Liver (tissue), 9 donors: ENCODE results near the gene SETD1B. TPM values are rescaled to one million over a fixed set of nuclear protein-coding genes. Genes with fewer than 3 reads are reported as not detected.

Source experiments
- DNase-seq: peaks from one replicate; pipeline ENCODE4 v3.0.0-alpha.2; 2017; ENCODE audit warnings: low spot score
- H3K27ac ChIP-seq, 2 donors: one replicate each; pipeline ENCODE4 v1.7.0; 2013; ENCODE audit warnings: inconsistent platforms in 2 of 2, low read length in 2 of 2, control low read depth in 1 of 2, low read depth in 1 of 2, mild to moderate bottlenecking in 1 of 2
- H3K27me3 ChIP-seq, 4 donors: one replicate each; pipeline versions ENCODE4 v1.6.1 to v1.7.0; 2013; ENCODE audit warnings: low read length in 3 of 4, inconsistent platforms in 1 of 4, mild to moderate bottlenecking in 1 of 4, moderate library complexity in 1 of 4; ENCODE audit not compliant: control insufficient read depth in 4 of 4, insufficient read depth in 4 of 4
- H3K36me3 ChIP-seq, 4 donors: one replicate each; pipeline versions ENCODE4 v1.6.1 to v1.7.0; 2013; ENCODE audit warnings: low read length in 3 of 4, mild to moderate bottlenecking in 3 of 4, low read depth in 1 of 4, moderate library complexity in 1 of 4; ENCODE audit not compliant: control insufficient read depth in 4 of 4, insufficient read depth in 3 of 4
- H3K4me1 ChIP-seq, 4 donors: one replicate each; pipeline versions ENCODE4 v1.6.1 to v1.7.0; 2013; ENCODE audit warnings: low read length in 3 of 4, mild to moderate bottlenecking in 3 of 4, moderate library complexity in 1 of 4; ENCODE audit not compliant: control insufficient read depth in 4 of 4, insufficient read depth in 4 of 4
- H3K4me3 ChIP-seq, 3 donors: one replicate each; pipeline versions ENCODE4 v1.6.1 to v1.7.0; 2013; ENCODE audit warnings: low read length in 3 of 3, control low read depth in 1 of 3, low read depth in 1 of 3, mild to moderate bottlenecking in 1 of 3
- H3K9ac ChIP-seq, 2 donors: one replicate each; pipeline ENCODE4 v1.7.0; 2013; ENCODE audit warnings: low read length in 2 of 2, mild to moderate bottlenecking in 2 of 2, moderate library complexity in 2 of 2, control low read depth in 1 of 2, low read depth in 1 of 2
- H3K9me3 ChIP-seq, 4 donors: one replicate each; pipeline versions ENCODE4 v1.6.1 to v1.7.0; 2013; ENCODE audit warnings: low read length in 3 of 4; ENCODE audit not compliant: control insufficient read depth in 4 of 4
- ATF3 ChIP-seq: IDR thresholded peaks from 2 replicates; pipeline ENCODE4 v1.6.1; 2016; ENCODE audit warnings: antibody characterized with exemption
- CTCF ChIP-seq: fragments of 150-350 bp; IDR thresholded peaks from 2 replicates; pipeline ENCODE4 v1.5.1; 2017; ENCODE audit warnings: improper control_type of control experiment, low read depth, low read length; ENCODE audit not compliant: missing input control
- EGR1 ChIP-seq, 2 donors: IDR thresholded peaks; 2 replicates each; pipeline ENCODE4 v1.6.1; 2016 to 2018; ENCODE audit warnings: antibody characterized with exemption in 2 of 2, low read depth in 2 of 2
- FOXA1 ChIP-seq: IDR thresholded peaks from 2 replicates; pipeline ENCODE4 v1.6.1; 2016; ENCODE audit warnings: antibody characterized with exemption
- FOXA2 ChIP-seq: IDR thresholded peaks from 2 replicates; pipeline ENCODE4 v1.6.1; 2016; ENCODE audit warnings: antibody characterized with exemption
- GABPA ChIP-seq, 2 donors: IDR thresholded peaks in 1 of 2; conservative IDR thresholded peaks in 1 of 2; 2 replicates each; pipeline ENCODE4 v1.6.1; 2016; ENCODE audit warnings: antibody characterized with exemption in 2 of 2, mild to moderate bottlenecking in 1 of 2, moderate library complexity in 1 of 2
- HNF4A ChIP-seq, 2 donors: conservative IDR thresholded peaks; 2 replicates each; pipeline ENCODE4 v1.6.1; 2016; ENCODE audit warnings: antibody characterized with exemption in 2 of 2, mild to moderate bottlenecking in 2 of 2
- HNF4G ChIP-seq: IDR thresholded peaks from 2 replicates; pipeline ENCODE4 v1.6.1; 2016; ENCODE audit warnings: antibody characterized with exemption
- JUND ChIP-seq, 2 donors: IDR thresholded peaks; 2 replicates each; pipeline ENCODE4 v1.6.1; 2016; ENCODE audit warnings: antibody characterized with exemption in 2 of 2
- MAX ChIP-seq: IDR thresholded peaks from 2 replicates; pipeline ENCODE4 v1.6.1; 2016; ENCODE audit warnings: antibody characterized with exemption
- NR2F2 ChIP-seq: IDR thresholded peaks from 2 replicates; pipeline ENCODE4 v1.6.1; 2016; ENCODE audit warnings: antibody characterized with exemption
- RAD21 ChIP-seq, 2 donors: IDR thresholded peaks; 2 replicates each; pipeline ENCODE4 v1.6.1; 2016; ENCODE audit warnings: antibody characterized with exemption in 2 of 2, mild to moderate bottlenecking in 2 of 2
- REST ChIP-seq: IDR thresholded peaks from 2 replicates; pipeline ENCODE4 v1.6.1; 2016; ENCODE audit warnings: antibody characterized with exemption, mild to moderate bottlenecking
- RXRA ChIP-seq, 2 donors: IDR thresholded peaks; 2 replicates each; pipeline ENCODE4 v1.6.1; 2017 to 2018; ENCODE audit warnings: antibody characterized with exemption in 2 of 2, mild to moderate bottlenecking in 1 of 2
- SP1 ChIP-seq: IDR thresholded peaks from 2 replicates; pipeline ENCODE4 v1.6.1; 2018; ENCODE audit warnings: antibody characterized with exemption, mild to moderate bottlenecking
- TAF1 ChIP-seq: conservative IDR thresholded peaks from 2 replicates; pipeline ENCODE4 v1.6.1; 2016; ENCODE audit warnings: antibody characterized with exemption, mild to moderate bottlenecking
- YY1 ChIP-seq: IDR thresholded peaks from 2 replicates; pipeline ENCODE4 v1.6.1; 2016; ENCODE audit warnings: antibody characterized with exemption, mild to moderate bottlenecking
- ZBTB33 ChIP-seq: IDR thresholded peaks from 2 replicates; pipeline ENCODE4 v1.6.1; 2016; ENCODE audit warnings: antibody characterized with exemption
- WGBS: extraction: QIAGEN DNeasy Blood & Tissue Kit; methylation state at CpG from one replicate; pipeline ENCODE4 v1.1.7; 2013; 5-methylcytosine and 5-hydroxymethylcytosine counted together
- polyA plus RNA-seq, 2 donors: library from polyadenylated mRNA; stranded (reverse) in 1 of 2; unstranded in 1 of 2; fragments of 200-250 nt in 1 of 2; fragments of >200 nt in 1 of 2; fragmentation: Nextera tagmentation in 1 of 2; extraction: Ambion mirVana in 1 of 2; gene quantifications; one replicate each; pipeline versions ENCODE4 v1.2.1 to v1.2.3, GENCODE V29; 2013 to 2015
- total RNA-seq, 2 donors: library from RNA; depleted of rRNA; stranded (reverse); fragments of >200 nt; gene quantifications; one replicate each; pipeline ENCODE4 v1.2.3, GENCODE V29; 2014
- donor health status: healthy.
- donor health status: healthy.
- donor health status: healthy.
- donor health status: healthy.
- donor health status: healthy.

Gene SETD1B
- total and polyA plus RNA-seq, 4 donors = 1.8 to 7.9 (median 5.0) TPM

GRCh38 chr12:121815263-121815662, 11.5 kb downstream of the SETD1B start:
- Histone ChIP-seq H3K4me1 (peaks cover 5 to 34% (median 30%) of the 10 kb centered on the region in 4 donors), H3K9me3 (no peaks in the 10 kb centered on the region), H3K4me3 (no peak overlapping the region), H3K27me3 (no peaks in the 10 kb centered on the region), H3K27ac (no peak overlapping the region), H3K9ac (no peak overlapping the region), H3K36me3 (peaks cover 28 to 55% (median 45%) of the 10 kb centered on the region in 4 donors)
- no peak for DNase-seq
- TF ChIP-seq RXRA (IDR thresholded peaks at IDR 0.05) (no peak), JUND (IDR thresholded peaks at IDR 0.05) (no peak), ATF3 (no peak), MAX (no peak), FOXA1 (no peak), CTCF (no peak), NR2F2 (no peak), EGR1 (IDR thresholded peaks at IDR 0.05; ENCODE audit: low read depth in 2 of 2) (no peak), TAF1 (no peak), YY1 (no peak), FOXA2 (no peak), ZBTB33 (no peak), HNF4G (no peak), GABPA (IDR thresholded peaks at IDR 0.05 in 1 of 2, conservative IDR thresholded peaks at IDR 0.05 in 1 of 2) (no peak), REST (no peak), SP1 (no peak), RAD21 (IDR thresholded peaks at IDR 0.05) (no peak), HNF4A (conservative IDR thresholded peaks at IDR 0.05) (no peak)
- 92% methylated on average over 8 of the region's 8 CpGs for WGBS
